Neural cell (in vitro differentiated cells): ENCODE measurements around the gene CYGB. TPM values are rescaled to one million over a fixed set of nuclear protein-coding genes. Genes with fewer than 3 reads are reported as not detected.
A peak's percentile ranks its signal among the peaks of the same experiment; 100 is the strongest.

Source experiments
- H2AFZ ChIP-seq: fragments of 200-600, 300-800 bp; sonication (generic), shearing (Covaris generic); 2 replicates; pipeline ENCODE4 v1.6.0; 2014; ENCODE audit warnings: low read depth, mild to moderate bottlenecking, antibody characterized with exemption, low read length, moderate library complexity
- H3F3A ChIP-seq: fragments of 200-600 bp; shearing (Covaris generic); 2 replicates; pipeline ENCODE4 v1.6.1; 2016; ENCODE audit warnings: mild to moderate bottlenecking, moderate library complexity, mixed read lengths, antibody characterized with exemption, low read length; ENCODE audit not compliant: insufficient read depth, poor library complexity, severe bottlenecking
- H3K27ac ChIP-seq: fragments of 200-600, 300-800 bp; sonication (generic), shearing (Covaris generic); 2 replicates; pipeline ENCODE4 v1.5.1; 2014; ENCODE audit warnings: mild to moderate bottlenecking, low read length, moderate library complexity
- H3K27me3 ChIP-seq: fragments of 300-800, 200-600 bp; sonication (generic), shearing (Covaris generic); 2 replicates; pipeline ENCODE4 v1.6.0; 2014; ENCODE audit warnings: mild to moderate bottlenecking, low read depth, low read length, moderate library complexity; ENCODE audit not compliant: insufficient read depth
- H3K36me3 ChIP-seq: fragments of 300-800, 200-600 bp; sonication (generic), shearing (Covaris generic); 2 replicates; pipeline ENCODE4 v1.5.1; 2014; ENCODE audit warnings: mild to moderate bottlenecking, antibody characterized with exemption, low read length, moderate library complexity; ENCODE audit not compliant: insufficient read depth
- H3K4me2 ChIP-seq: fragments of 300-800, 200-600 bp; sonication (generic), shearing (Covaris generic); 2 replicates; pipeline ENCODE4 v1.6.0; 2014; ENCODE audit warnings: mild to moderate bottlenecking, low read length
- H3K4me3 ChIP-seq: fragments of 300-800, 200-600 bp; sonication (generic), shearing (Covaris generic); 2 replicates; pipeline ENCODE4 v1.5.1; 2014; ENCODE audit warnings: mild to moderate bottlenecking, low read length, moderate library complexity
- H3K79me2 ChIP-seq: fragments of 200-600 bp; shearing (Covaris generic); replicated peaks from 2 replicates; pipeline ENCODE4 v1.6.0; 2014; ENCODE audit warnings: mild to moderate bottlenecking, low read length, moderate library complexity; ENCODE audit not compliant: insufficient read depth
- H3K9ac ChIP-seq: fragments of 300-800, 200-600 bp; sonication (generic), shearing (Covaris generic); 2 replicates; pipeline ENCODE4 v1.6.1; 2016; ENCODE audit warnings: mild to moderate bottlenecking, low read length, mixed read lengths
- H3K9me2 ChIP-seq: fragments of 200-600 bp; shearing (Covaris generic); 2 replicates; pipeline ENCODE4 v1.6.1; 2016; ENCODE audit warnings: mild to moderate bottlenecking, low read length, mixed read lengths; ENCODE audit not compliant: insufficient read depth
- H3K9me3 ChIP-seq: fragments of 200-600, 300-800 bp; sonication (generic), shearing (Covaris generic); 2 replicates; pipeline ENCODE4 v1.6.1; 2016; ENCODE audit warnings: mild to moderate bottlenecking, mixed run types, low read length, moderate library complexity, mixed read lengths
- H4K20me1 ChIP-seq: fragments of 200-600 bp; shearing (Covaris generic); 2 replicates; pipeline ENCODE4 v1.6.1; 2016; ENCODE audit warnings: mild to moderate bottlenecking, mixed run types; ENCODE audit not compliant: insufficient read depth
- CTCF ChIP-seq: fragments of 450-650 bp; IDR thresholded peaks from 2 replicates; pipeline ENCODE4 v1.5.1; 2014; ENCODE audit warnings: antibody characterized with exemption, mild to moderate bottlenecking, moderate library complexity; ENCODE audit not compliant: poor library complexity, severe bottlenecking
- EP300 ChIP-seq: fragments of 450-650 bp; conservative IDR thresholded peaks from 2 replicates; pipeline ENCODE4 v1.6.1; 2014; ENCODE audit warnings: antibody characterized with exemption, mild to moderate bottlenecking, moderate library complexity; ENCODE audit not compliant: poor library complexity, severe bottlenecking
- EZH2 ChIP-seq: fragments of 200-600, 300-800 bp; shearing (Covaris generic), sonication (generic); IDR thresholded peaks from 2 replicates; pipeline ENCODE4 v1.6.1; 2014; ENCODE audit warnings: antibody characterized with exemption, low read length, borderline replicate concordance, mild to moderate bottlenecking; ENCODE audit not compliant: insufficient read depth, poor library complexity, severe bottlenecking
- MXI1 ChIP-seq: fragments of 450-650 bp; conservative IDR thresholded peaks from 2 replicates; pipeline ENCODE4 v1.6.1; 2014; ENCODE audit warnings: antibody characterized with exemption, mild to moderate bottlenecking; ENCODE audit not compliant: poor library complexity, severe bottlenecking
- POLR2AphosphoS5 ChIP-seq: IDR thresholded peaks from 2 replicates; pipeline ENCODE4 v1.6.1; 2012
- RAD21 ChIP-seq: fragments of 450-650 bp; conservative IDR thresholded peaks from 2 replicates; pipeline ENCODE4 v1.6.1; 2014; ENCODE audit warnings: antibody characterized with exemption, mild to moderate bottlenecking, moderate library complexity
- REST ChIP-seq: IDR thresholded peaks from 2 replicates; pipeline ENCODE4 v1.6.1; 2012; ENCODE audit warnings: borderline replicate concordance
- SMC3 ChIP-seq: fragments of 450-650 bp; conservative IDR thresholded peaks from 2 replicates; pipeline ENCODE4 v1.6.1; 2014; ENCODE audit warnings: antibody characterized with exemption, mild to moderate bottlenecking, moderate library complexity; ENCODE audit not compliant: poor library complexity
- TAF1 ChIP-seq: IDR thresholded peaks from 2 replicates; pipeline ENCODE4 v1.6.1; 2012; ENCODE audit warnings: low read depth
- polyA plus RNA-seq: library from polyadenylated mRNA; depleted of rRNA; stranded (reverse); fragments of >200 nt; gene quantifications from 2 replicates; pipeline ENCODE4 v1.2.3, GENCODE V29; 2014

Gene CYGB
- polyA plus RNA-seq, 1 donor from 2014 or later: 12.9 TPM

- Histone ChIP-seq H3K4me2 (no peak within 1 kb of the TSS), H3F3A (no peaks in the 10 kb centered on the region), H3K79me2 (no peaks in the 10 kb centered on the region), H3K36me3 (no peaks in the 10 kb centered on the region), H2AFZ (no peak within 1 kb of the TSS), H3K9me2 (no peaks in the 10 kb centered on the region), H3K27ac (no peak within 1 kb of the TSS), H4K20me1 (no peaks in the 10 kb centered on the region), H3K27me3 (peaks cover 51% of the 10 kb centered on the region), H3K9ac (no peak within 1 kb of the TSS), H3K9me3 (no peaks in the 10 kb centered on the region), H3K4me3 (peak within 1 kb of the TSS; percentile 54)
- TF ChIP-seq TAF1 (no peak), REST (no peak), CTCF (no peak), EP300 (no peak), EZH2 (peak; percentile 87), POLR2AphosphoS5 (no peak), MXI1 (no peak), SMC3 (no peak), RAD21 (no peak)
Measured at GRCh38 chr17:76585649-76586593, 48.4 kb upstream of the CYGB start, which contains the start of gene ST6GALNAC2. Gene ST6GALNAC2, minus strand, starts transcription at chr17:76585860. Its CDS starts 52 bp downstream, at chr17:76585808.

GRCh38 chr17:76585033-76585648, 47.6 kb upstream of the CYGB start:
- no peaks in the 10 kb centered on the region for H3K9me3 ChIP-seq
- no peaks in the 10 kb centered on the region for H3K79me2 ChIP-seq
- no peak overlapping the region for H3K4me2 ChIP-seq
- H3K27me3 ChIP-seq: peaks cover 51% of the 10 kb centered on the region
- H2AFZ ChIP-seq: no peak overlapping the region
- no peaks in the 10 kb centered on the region for H3F3A ChIP-seq
- no peak overlapping the region for H3K27ac ChIP-seq
- no peaks in the 10 kb centered on the region for H3K36me3 ChIP-seq
- H4K20me1 ChIP-seq: no peaks in the 10 kb centered on the region
- H3K4me3 ChIP-seq: peak overlapping the region; percentile 54
- H3K9me2 ChIP-seq: no peaks in the 10 kb centered on the region
- no peak for TF ChIP-seq POLR2AphosphoS5
- no peak for TF ChIP-seq EZH2
- TF ChIP-seq SMC3: no peak
- TF ChIP-seq EP300: no peak
- no peak for TF ChIP-seq MXI1
- no peak for TF ChIP-seq CTCF
- no peak for TF ChIP-seq TAF1
- no peak for TF ChIP-seq RAD21
- TF ChIP-seq REST: no peak
- H3K9ac ChIP-seq: no peak overlapping the region
